HFF-Myc (cell line): Measurements from ENCODE around the gene ZFPM1.

ENCODE experiments used
- DNase-seq: peaks from one replicate; pipeline ENCODE4 v3.0.0-alpha.2; 2011; ENCODE audit warnings: low read depth; ENCODE audit errors: extremely low read depth
- H3K4me3 ChIP-seq: replicated peaks from 2 replicates; pipeline ENCODE4 v1.5.1; 2011; ENCODE audit warnings: low read depth, mild to moderate bottlenecking, control low read depth, low read length
- TF ChIP-seq, protein P1 (sequence below): IDR thresholded peaks from 2 replicates; pipeline ENCODE4 v1.5.1; 2012; ENCODE audit warnings: mild to moderate bottlenecking, low read depth, low read length, control low read depth; ENCODE audit errors: missing control alignments

ZFPM1 gene

DNA sequence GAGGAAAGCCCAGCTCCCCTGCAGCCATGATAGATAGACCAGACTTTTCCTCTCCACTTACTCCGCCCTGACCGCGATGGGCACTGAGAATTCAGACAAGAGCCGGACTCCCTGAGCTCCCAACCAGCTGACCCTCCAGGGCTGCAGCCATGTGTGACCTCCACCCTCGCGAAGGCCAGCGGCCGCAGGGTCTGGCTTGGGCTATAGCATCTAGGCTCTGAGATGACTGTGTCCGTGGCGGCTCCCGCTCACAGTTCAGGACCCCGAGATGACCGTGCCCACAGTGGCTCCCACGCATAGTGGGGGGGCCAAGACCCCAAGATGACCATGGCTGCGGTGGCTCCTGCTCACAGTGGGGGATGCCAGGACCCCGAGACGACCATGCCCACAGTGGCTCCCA is 18.0 kb downstream of the ZFPM1 start:
- no peak for DNase-seq
- no peak overlapping the region for H3K4me3 ChIP-seq
- TF ChIP-seq, protein P1, sequence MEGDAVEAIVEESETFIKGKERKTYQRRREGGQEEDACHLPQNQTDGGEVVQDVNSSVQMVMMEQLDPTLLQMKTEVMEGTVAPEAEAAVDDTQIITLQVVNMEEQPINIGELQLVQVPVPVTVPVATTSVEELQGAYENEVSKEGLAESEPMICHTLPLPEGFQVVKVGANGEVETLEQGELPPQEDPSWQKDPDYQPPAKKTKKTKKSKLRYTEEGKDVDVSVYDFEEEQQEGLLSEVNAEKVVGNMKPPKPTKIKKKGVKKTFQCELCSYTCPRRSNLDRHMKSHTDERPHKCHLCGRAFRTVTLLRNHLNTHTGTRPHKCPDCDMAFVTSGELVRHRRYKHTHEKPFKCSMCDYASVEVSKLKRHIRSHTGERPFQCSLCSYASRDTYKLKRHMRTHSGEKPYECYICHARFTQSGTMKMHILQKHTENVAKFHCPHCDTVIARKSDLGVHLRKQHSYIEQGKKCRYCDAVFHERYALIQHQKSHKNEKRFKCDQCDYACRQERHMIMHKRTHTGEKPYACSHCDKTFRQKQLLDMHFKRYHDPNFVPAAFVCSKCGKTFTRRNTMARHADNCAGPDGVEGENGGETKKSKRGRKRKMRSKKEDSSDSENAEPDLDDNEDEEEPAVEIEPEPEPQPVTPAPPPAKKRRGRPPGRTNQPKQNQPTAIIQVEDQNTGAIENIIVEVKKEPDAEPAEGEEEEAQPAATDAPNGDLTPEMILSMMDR: no peak

DNA sequence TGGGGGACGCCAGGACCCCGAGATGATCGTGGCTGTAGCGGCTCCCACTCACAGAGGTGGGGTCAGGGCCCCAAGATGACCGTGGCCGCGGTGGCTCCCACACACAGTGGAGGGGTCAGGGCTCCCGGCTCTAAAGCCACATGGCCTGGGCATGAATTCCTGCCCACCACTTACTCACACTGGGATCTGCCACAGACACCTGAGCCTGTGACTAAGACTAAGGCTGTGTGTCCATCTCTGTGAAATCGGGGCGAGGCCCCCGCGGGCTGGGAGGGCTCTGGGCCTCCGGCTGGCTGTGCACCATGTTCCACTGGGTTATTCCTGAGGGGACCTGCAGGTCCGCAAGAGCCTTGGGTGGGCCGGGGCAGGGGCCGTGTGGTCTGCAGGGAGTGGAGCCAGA is 18.5 kb downstream of the ZFPM1 start:
- H3K4me3 ChIP-seq: no peak overlapping the region
- TF ChIP-seq, protein P1: no peak
- no peak for DNase-seq

DNA sequence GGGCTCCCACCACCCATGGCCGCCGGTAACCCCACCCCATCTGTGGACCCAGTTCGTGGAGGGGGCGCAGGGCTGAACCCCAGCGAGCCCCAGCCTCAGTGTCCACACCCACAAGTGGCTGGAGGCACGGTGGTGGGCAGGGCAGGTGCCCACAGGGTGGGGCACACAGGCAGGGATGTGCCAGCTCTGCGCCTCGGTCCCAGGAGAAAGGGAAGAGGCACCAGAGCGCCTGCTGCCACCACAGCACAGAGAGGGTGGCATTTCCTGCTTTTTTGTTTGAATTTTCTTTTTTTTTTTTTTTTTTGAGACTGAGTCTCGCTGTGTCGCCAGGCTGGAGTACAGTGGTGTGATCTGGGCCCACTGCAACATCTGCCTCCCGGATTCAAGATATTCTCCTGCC is 19.0 kb downstream of the ZFPM1 start:
- TF ChIP-seq, protein P1: no peak
- no peak for DNase-seq
- H3K4me3 ChIP-seq: no peak overlapping the region

DNA sequence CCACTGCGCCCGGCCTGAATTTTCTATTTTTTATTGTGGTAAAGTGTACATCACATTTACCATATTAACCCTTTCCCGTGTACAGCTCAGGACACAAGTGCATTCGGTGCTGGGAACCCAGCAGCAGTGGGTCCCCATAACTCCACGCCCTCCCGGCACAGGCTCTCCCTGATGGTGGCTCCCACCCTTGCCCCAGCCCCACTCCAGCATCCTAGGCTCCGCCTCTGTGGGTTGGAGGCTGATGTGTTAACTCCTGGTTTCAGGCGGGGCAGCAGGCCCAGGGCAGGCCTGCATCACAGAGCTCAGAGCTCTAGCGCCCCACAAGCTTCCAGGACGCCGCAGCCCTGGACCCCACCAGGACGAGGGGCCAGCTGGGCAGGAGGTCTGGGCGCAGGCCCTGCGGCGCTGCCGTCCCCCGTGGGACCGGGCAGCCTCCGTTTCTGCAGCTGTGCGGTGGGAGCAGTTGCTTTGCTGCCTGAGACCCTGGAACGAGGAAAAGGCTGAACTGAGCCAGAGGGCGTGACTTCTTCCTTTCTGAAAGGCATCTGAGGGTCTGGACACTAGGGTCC is 19.6 kb downstream of the ZFPM1 start:
- no peak for DNase-seq
- TF ChIP-seq, protein P1: no peak
- H3K4me3 ChIP-seq: no peak overlapping the region

DNA sequence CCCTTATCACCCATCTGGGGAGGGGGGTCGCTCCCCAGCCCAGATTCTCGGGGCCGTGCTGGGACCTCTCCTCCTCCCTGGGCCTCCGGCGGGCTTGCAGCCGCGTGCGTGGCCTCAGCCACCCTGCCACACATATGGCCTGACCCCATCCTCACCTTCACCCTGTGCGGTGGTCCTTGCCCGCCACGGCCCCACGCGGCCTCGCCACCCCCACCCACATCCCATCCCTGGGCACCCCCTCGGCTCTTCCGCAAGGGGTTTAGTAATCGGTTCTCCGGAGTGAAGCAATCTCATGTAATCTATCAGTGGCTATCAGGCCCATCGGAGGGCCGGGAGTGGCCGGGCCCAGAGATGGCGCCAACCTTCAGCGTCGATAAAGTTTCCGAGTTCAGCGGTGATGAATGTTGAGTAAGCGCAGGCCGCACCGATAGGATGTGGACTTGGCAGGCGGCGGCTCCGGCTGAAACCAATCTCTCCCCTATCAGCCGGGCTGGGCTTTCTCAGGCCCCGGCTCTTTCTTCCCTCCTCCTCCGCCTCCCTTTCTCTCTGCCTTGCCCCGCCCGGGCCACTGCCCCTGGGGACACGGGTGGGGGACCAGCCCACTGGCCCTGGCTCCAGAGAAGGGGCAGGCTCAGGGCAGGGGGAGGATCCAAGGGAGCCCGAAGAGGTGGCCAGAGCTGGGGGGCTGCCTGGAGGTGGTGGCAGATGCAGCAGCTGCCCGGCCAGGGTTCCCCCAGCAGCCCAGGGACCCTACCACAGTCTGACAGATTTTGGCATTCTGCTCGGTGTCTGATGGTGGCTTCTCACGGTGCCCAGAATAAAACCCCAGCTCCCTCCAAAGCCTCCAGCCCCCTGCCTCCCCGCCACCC is 20.8 kb downstream of the ZFPM1 start:
- no peak overlapping the region for H3K4me3 ChIP-seq
- no peak for DNase-seq
- TF ChIP-seq, protein P1: no peak

DNA sequence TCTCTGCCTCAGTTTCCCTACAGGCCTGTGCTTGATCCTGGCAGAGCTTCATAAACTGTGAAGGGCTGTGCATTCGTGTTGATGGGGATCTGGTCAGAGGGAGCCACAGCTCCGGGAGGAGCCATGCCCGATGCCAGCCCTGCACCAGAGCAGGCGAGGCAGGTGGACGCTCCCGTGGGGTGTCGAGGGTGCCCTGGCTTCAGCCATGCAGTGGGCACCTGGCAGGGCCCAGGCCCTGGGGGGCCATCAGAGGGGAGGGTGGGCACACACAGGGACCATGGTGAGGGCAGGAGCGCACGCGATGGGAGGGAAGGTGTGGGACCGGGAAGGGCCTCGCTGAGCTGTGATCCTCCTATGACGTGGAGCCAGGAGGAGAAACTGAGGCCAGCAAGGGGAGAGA is 22.0 kb downstream of the ZFPM1 start:
- no peak for DNase-seq
- TF ChIP-seq, protein P1: no peak
- no peak overlapping the region for H3K4me3 ChIP-seq
